NOMO-1 treated with DMSO at 0.1 percent for 48 hours (cell line): ENCODE results near the gene NT5C3A.
A peak's percentile ranks its signal among the peaks of the same experiment; 100 is the strongest.

Experiments used
- DNase-seq: peaks from one replicate; lab custom pipeline; 2025; ENCODE audit not compliant: unreplicated experiment; lab: John Stamatoyannopoulos, UW

The NT5C3A gene

DNA sequence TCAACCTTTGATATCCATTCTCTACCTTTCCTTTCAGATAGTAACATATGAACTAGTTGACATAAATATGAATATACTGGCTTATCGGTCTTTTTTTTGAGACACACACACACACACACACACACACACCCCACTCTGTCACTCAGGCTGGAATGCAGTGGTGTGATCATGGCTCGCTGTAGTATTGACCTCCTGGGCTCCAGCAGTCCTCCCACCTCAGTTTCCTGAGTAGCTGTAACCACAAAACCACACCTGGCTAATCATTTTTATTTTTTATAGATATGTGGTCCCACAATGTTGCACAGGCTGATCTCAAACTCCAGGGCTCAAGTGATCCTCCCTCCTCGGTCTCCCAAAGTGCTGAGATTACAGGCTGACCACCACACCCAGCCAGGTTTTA, 14.2 kb upstream of the NT5C3A start:
- DNase-seq, result no peak

DNA sequence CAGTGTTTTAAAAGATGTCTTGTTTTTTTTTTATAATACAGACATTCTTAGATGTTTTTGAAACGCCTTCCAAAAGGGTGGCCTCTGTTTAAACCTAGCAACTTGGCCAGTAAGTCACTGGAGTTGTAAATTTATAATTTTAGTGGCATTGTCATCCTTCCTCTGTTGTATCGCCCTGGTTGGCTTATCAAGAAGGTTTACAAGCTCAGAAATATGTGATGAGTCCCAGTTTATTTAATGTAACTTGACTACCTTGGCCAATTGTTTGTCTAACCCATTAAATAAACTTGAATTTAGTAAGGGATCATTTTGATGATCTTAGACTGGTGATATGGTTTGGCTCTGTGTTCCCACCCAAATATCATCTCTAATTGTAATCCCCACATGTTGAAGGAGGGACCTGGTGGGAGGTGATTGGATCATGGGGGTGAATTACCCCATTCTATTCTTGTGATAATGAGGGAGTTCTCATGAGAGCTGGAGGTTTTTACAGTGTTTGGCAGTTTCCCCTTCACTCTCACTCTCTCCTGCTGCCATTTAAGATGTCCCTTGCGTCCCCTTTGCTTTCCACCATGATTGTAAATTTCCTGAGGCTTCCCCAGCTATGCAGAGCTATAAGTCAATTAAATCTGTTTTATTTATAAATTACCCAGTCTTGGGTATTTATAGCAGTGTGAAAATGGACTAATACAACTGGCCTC, 13.4 kb upstream of the NT5C3A start:
- no peak for DNase-seq

GRCh38 chr7:33073243-33073642, 10.7 kb upstream of the NT5C3A start:
- DNase-seq, result no peak

- no peak for DNase-seq
Measured at GRCh38 chr7:33072471-33072870, 9.9 kb upstream of the NT5C3A start.

GRCh38 chr7:33070831-33071230, 8.3 kb upstream of the NT5C3A start:
- DNase-seq, result no peak

DNA sequence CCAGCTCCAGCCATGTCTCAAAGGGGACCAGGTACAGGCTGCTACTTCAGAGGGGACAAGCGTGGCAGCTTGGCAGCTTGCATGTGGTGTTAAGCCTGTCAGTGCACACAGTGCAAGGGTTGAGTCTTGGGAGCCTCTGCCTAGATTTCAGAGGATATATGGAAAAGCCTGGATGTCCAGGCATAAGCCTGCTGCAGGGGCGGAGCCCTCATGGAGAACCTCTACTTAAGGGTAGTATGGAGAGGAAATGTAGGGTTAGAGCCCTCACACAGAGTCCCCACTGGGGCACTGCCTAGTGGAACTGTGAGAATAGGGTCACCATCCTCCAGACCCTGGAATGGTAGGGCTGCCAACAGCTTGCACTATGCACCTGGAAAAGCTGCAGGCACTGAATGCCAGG, 7.7 kb upstream of the NT5C3A start:
- DNase-seq, result no peak

DNA sequence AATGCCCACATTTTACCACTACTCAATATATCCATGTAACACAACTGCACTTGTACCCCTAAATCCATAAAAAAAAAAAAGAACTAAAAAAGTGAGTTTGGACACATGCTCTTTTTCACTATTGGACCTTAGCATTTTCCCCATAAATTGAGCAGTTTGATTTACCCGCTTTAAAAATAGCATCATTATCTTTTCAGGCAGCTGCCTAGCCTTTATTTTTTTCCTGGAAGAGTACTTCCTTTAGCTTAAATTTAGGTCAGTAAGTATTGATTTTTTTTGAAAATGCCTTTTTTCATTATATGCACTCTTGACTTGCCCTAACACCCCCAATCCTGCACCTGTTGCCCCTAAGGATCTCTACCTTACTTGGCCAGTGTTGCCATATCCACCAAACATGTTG, 5.3 kb upstream of the NT5C3A start:
- DNase-seq, result no peak

GRCh38 chr7:33066771-33067170, 4.2 kb upstream of the NT5C3A start:
- DNase-seq, result no peak

DNA sequence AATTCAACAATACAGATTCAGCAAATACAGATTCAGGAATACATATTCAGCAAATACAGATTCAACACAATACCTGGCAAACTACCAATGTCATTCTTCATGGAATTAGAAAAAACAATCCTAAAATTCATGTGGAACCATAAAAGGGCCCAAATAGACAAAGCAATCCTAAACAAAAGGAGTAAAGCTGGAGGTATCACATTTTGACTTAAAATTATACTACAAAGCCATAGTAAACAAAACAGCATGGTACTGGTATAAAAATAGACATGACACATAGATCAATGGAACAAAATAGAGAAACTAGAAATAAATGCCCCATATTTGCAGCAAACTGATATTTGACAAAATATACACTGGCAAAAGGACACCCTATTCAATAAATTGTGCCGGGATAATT, 3.4 kb upstream of the NT5C3A start:
- DNase-seq, result no peak

DNA sequence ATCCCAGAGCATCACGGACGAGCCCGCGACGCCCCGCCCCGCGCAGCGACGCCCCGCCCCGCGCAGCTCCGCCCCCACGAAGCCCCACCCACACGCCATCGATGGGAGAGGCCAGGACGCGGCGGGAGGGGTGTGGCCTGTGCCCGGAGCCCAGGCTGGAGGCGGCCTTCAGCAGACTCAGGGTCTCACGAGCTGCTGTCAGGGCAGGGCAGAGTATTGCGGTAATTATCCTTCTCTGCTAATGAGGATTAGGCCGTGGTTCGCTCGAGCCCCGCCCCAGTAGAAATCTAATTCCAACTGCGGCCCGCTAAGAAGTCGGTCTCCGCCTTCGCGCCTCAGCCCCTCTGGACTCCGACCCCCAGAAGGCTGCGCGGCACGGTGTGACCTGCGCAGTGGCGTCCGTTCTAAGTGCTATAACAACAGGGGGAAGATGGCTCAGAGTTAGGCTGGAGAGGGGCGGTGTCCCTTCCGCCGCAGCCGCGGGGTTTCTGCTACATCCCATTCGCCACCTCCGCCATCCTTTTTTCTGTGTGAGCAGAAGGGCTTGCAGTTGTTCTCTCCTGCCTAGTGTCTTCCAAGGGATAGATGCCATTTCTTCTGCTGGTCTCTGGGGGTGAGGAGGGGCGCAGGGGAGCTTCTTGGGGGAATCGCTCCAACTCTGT, 337 bp upstream of the NT5C3A start:
- peak; percentile 96 for DNase-seq

- no peak for DNase-seq
Measured at GRCh38 chr7:33061282-33061937, 1.2 kb downstream of the NT5C3A start.

- DNase-seq, result no peak
Measured at GRCh38 chr7:33059635-33060034, 2.9 kb downstream of the NT5C3A start.

GRCh38 chr7:33055158-33055557, 7.4 kb downstream of the NT5C3A start:
- DNase-seq, result no peak

GRCh38 chr7:33054261-33054964, 8.2 kb downstream of the NT5C3A start:
- DNase-seq, result peak; percentile 63

- no peak for DNase-seq
Measured at GRCh38 chr7:33053721-33054120, 8.9 kb downstream of the NT5C3A start.

DNA sequence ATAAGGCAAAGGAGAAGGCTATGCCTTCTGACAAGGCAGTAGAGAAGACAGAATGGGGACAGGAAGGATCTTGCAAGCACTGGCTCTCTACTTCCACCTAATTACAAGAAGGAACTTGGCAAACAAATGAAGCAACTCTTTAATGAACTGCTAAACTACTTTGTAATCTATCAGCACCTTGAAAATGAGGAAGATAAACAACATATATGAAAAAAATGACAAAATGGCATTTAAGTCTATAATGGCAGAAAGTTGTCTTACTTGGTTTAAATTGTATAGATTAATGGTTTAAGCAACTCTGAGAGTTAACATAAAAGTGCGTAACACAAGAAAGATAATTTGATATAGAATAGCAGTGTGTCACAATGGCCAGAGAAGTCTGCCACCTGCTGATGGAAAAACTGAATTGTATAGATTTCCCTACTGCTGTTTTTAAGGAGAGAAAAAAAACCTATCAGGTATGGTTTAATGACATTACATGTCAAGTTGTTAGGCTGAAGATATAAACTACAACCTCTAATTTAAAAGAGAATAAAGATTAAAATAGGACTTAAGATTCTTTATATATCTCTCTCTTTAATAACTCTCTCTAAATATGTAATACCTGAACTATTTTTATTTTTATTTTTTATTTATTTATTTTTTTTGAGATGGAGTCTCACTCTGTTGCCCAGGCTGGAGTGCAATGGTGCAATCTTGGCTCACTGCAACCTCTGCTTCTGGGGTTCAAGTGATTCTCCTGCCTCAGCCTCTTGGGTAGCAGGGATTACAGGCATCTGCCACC, 11.8 kb downstream of the NT5C3A start:
- peak; percentile 94 for DNase-seq

- DNase-seq, result no peak
Measured at GRCh38 chr7:33048704-33049103, 13.9 kb downstream of the NT5C3A start.

- no peak for DNase-seq
Measured at GRCh38 chr7:33048257-33048656, 14.3 kb downstream of the NT5C3A start.

GRCh38 chr7:33044986-33045385, 17.6 kb downstream of the NT5C3A start:
- DNase-seq, result peak; percentile 5

DNA sequence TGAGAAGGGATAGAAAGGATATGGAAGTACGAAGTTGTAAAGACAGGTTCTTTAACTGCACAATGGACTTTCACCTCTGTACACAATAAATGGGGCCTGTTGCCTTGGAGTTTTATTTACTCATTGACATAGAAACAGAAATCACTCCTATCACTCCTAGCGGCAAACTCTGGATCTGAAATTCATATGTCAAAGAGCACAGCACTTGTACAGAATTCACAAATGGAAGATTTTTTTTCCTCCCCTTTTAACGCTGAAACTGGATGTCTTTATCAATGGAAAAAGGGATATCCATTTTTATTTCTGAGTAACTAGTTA, 18.2 kb downstream of the NT5C3A start:
- no peak for DNase-seq
